Mesendoderm (in vitro differentiated cells): ENCODE results near the gene TCIRG1.

Experiments used
- DNase-seq: peaks from one replicate; pipeline ENCODE4 v3.0.0; 2013
- H2AK5ac ChIP-seq: 2 replicates; pipeline ENCODE4 v1.6.1; 2013; ENCODE audit warnings: low read length, inconsistent platforms
- H2BK120ac ChIP-seq: 2 replicates; pipeline ENCODE4 v1.6.1; 2013; ENCODE audit warnings: low read depth, mild to moderate bottlenecking, low read length, moderate library complexity, mixed read lengths
- H2BK15ac ChIP-seq: replicated peaks from 2 replicates; pipeline ENCODE4 v1.6.1; 2013; ENCODE audit warnings: low read depth, mild to moderate bottlenecking, moderate library complexity
- H2BK5ac ChIP-seq: 2 replicates; pipeline ENCODE4 v1.6.1; 2013; ENCODE audit warnings: low read length, inconsistent platforms
- H3K18ac ChIP-seq: 2 replicates; pipeline ENCODE4 v1.6.1; 2013; ENCODE audit warnings: mild to moderate bottlenecking, low read length, mixed read lengths
- H3K23ac ChIP-seq: one replicate; pipeline ENCODE4 v1.6.1; 2013; ENCODE audit warnings: low read length
- H3K27ac ChIP-seq: 2 replicates; pipeline ENCODE4 v1.5.1; 2013; ENCODE audit warnings: low read depth, mild to moderate bottlenecking, inconsistent platforms, low read length, moderate library complexity
- H3K27me3 ChIP-seq: 2 replicates; pipeline ENCODE4 v1.6.1; 2013; ENCODE audit warnings: low read length, control low read depth, mild to moderate bottlenecking, inconsistent platforms; ENCODE audit not compliant: insufficient read depth, poor library complexity
- H3K36me3 ChIP-seq: 2 replicates; pipeline ENCODE4 v1.6.1; 2013; ENCODE audit warnings: low read length, inconsistent platforms; ENCODE audit not compliant: control insufficient read depth, insufficient read depth
- H3K4ac ChIP-seq: one replicate; pipeline ENCODE4 v1.6.1; 2013; ENCODE audit warnings: low read depth, mild to moderate bottlenecking, low read length, moderate library complexity
- H3K4me1 ChIP-seq: 2 replicates; pipeline ENCODE4 v1.6.1; 2013; ENCODE audit warnings: low read depth, low read length, inconsistent platforms; ENCODE audit not compliant: control insufficient read depth
- H3K4me2 ChIP-seq: 2 replicates; pipeline ENCODE4 v1.6.1; 2013; ENCODE audit warnings: low read length
- H3K4me3 ChIP-seq: 2 replicates; pipeline ENCODE4 v1.5.1; 2013; ENCODE audit warnings: mild to moderate bottlenecking, low read length
- H3K56ac ChIP-seq: one replicate; pipeline ENCODE4 v1.6.1; 2013; ENCODE audit warnings: low read length
- H3K79me1 ChIP-seq: 2 replicates; pipeline ENCODE4 v1.6.1; 2013; ENCODE audit warnings: low read length, inconsistent platforms
- H3K79me2 ChIP-seq: 2 replicates; pipeline ENCODE4 v1.6.1; 2013; ENCODE audit warnings: mild to moderate bottlenecking, low read length; ENCODE audit not compliant: control insufficient read depth, insufficient read depth
- H3K9ac ChIP-seq: 2 replicates; pipeline ENCODE4 v1.6.1; 2013; ENCODE audit warnings: low read length, inconsistent platforms
- H4K5ac ChIP-seq: one replicate; pipeline ENCODE4 v1.6.1; 2013; ENCODE audit warnings: low read length
- H4K8ac ChIP-seq: one replicate; pipeline ENCODE4 v1.6.1; 2013; ENCODE audit warnings: low read depth, mild to moderate bottlenecking, control low read depth, low read length, moderate library complexity
- WGBS: extraction: QIAGEN DNeasy Blood & Tissue Kit; methylation state at CpG from one replicate; pipeline ENCODE4 v1.1.7; 2013; ENCODE audit warnings: low lambda C conversion rate, missing lambda C conversion rate; ENCODE audit not compliant: insufficient coverage; ENCODE audit errors: extremely low coverage; 5-methylcytosine and 5-hydroxymethylcytosine counted together

Gene TCIRG1

DNA sequence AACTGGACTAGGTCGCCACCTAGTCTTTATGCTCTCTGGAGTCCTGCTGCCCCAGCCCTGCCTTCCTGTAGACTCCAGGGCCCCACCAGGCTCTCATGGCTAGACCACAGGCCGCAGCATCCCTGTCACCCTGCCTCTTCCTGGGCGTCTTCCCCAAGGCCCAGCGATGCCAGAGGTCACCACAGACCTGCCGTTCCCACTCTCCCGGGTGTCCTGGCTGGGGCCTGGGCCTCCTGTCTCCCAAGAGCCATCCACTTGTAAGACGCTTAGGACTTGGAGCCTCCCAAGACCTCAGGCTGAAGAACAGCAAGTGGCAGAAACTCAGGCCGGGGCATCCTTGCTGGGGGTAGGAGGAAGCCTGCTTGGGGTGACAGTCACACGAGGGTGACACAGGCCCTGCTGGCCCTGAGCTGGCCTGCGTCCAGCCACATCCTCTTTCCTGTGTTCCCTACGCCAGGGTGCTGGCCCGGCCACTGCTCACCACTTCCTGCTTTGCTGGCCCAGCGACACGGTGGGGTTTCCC lies 2.0 kb upstream of the TCIRG1 start:
- peaks cover 4% of the 10 kb centered on the region for H3K36me3 ChIP-seq
- no peak overlapping the region for H2BK120ac ChIP-seq
- H2AK5ac ChIP-seq: no peak overlapping the region
- no peak overlapping the region for H3K23ac ChIP-seq
- peaks cover 1% of the 10 kb centered on the region for H3K79me2 ChIP-seq
- H3K4me3 ChIP-seq: no peak overlapping the region
- DNase-seq: no peak
- H3K79me1 ChIP-seq: peaks cover 6% of the 10 kb centered on the region
- no peak overlapping the region for H3K18ac ChIP-seq
- H4K8ac ChIP-seq: no peak overlapping the region
- WGBS: no CpG with 5 or more reads among the region's 14 CpGs
- H3K27ac ChIP-seq: no peak overlapping the region
- H3K56ac ChIP-seq: no peak overlapping the region
- H3K4me1 ChIP-seq: peaks cover 5% of the 10 kb centered on the region
- no peak overlapping the region for H2BK15ac ChIP-seq
- no peaks in the 10 kb centered on the region for H3K27me3 ChIP-seq
- no peak overlapping the region for H3K4ac ChIP-seq
- H3K9ac ChIP-seq: no peak overlapping the region
- no peak overlapping the region for H3K4me2 ChIP-seq
- H2BK5ac ChIP-seq: no peak overlapping the region
- no peak overlapping the region for H4K5ac ChIP-seq

GRCh38 chr11:68037411-68038225 lies 1.2 kb upstream of the TCIRG1 start:
- Histone ChIP-seq H3K56ac (no peak overlapping the region), H2BK5ac (no peak overlapping the region), H3K4ac (no peak overlapping the region), H2BK120ac (no peak overlapping the region), H3K4me2 (no peak overlapping the region), H4K5ac (no peak overlapping the region), H3K4me1 (peaks cover 5% of the 10 kb centered on the region), H3K36me3 (peaks cover 4% of the 10 kb centered on the region), H3K23ac (no peak overlapping the region), H4K8ac (no peak overlapping the region), H3K4me3 (no peak overlapping the region), H3K27ac (no peak overlapping the region), H3K27me3 (no peaks in the 10 kb centered on the region), H2BK15ac (no peak overlapping the region), H3K18ac (no peak overlapping the region), H3K9ac (no peak overlapping the region), H2AK5ac (no peak overlapping the region), H3K79me1 (peaks cover 3% of the 10 kb centered on the region), H3K79me2 (no peaks in the 10 kb centered on the region)
- no peak for DNase-seq
- no CpG with 5 or more reads among the region's 20 CpGs for WGBS

- Histone ChIP-seq H2BK15ac (no peak overlapping the region), H3K27me3 (no peaks in the 10 kb centered on the region), H4K5ac (no peak overlapping the region), H3K23ac (peak overlapping the region; percentile 94), H3K4me3 (no peak overlapping the region), H3K18ac (peak overlapping the region; percentile 31), H3K79me1 (peaks cover under 1% of the 10 kb centered on the region), H3K4me2 (peak overlapping the region; percentile 20), H3K56ac (peak overlapping the region; percentile 80), H3K4me1 (peaks cover 5% of the 10 kb centered on the region), H3K36me3 (peaks cover 4% of the 10 kb centered on the region), H2BK5ac (no peak overlapping the region), H3K4ac (peak overlapping the region; percentile 17), H3K79me2 (no peaks in the 10 kb centered on the region), H2AK5ac (no peak overlapping the region), H4K8ac (no peak overlapping the region), H3K27ac (no peak overlapping the region), H3K9ac (peak overlapping the region; percentile 70), H2BK120ac (no peak overlapping the region)
- WGBS: no CpG with 5 or more reads among the region's 13 CpGs
- no peak for DNase-seq
Measured at GRCh38 chr11:68038226-68038717, 553 bp upstream of the TCIRG1 start.

- H3K18ac ChIP-seq: peak overlapping the region; percentile 24
- no peak for DNase-seq
- H3K4me3 ChIP-seq: no peak overlapping the region
- no peaks in the 10 kb centered on the region for H3K36me3 ChIP-seq
- no CpG with 5 or more reads among the region's 10 CpGs for WGBS
- H2BK5ac ChIP-seq: no peak overlapping the region
- H3K79me2 ChIP-seq: no peaks in the 10 kb centered on the region
- no peak overlapping the region for H3K23ac ChIP-seq
- H4K8ac ChIP-seq: no peak overlapping the region
- H3K4me1 ChIP-seq: peaks cover 5% of the 10 kb centered on the region
- H3K79me1 ChIP-seq: no peaks in the 10 kb centered on the region
- no peak overlapping the region for H2BK120ac ChIP-seq
- H3K56ac ChIP-seq: peak overlapping the region; percentile 80
- H3K27ac ChIP-seq: peak overlapping the region; percentile 59
- H2AK5ac ChIP-seq: peak overlapping the region; percentile 10
- no peak overlapping the region for H3K4ac ChIP-seq
- no peaks in the 10 kb centered on the region for H3K27me3 ChIP-seq
- H4K5ac ChIP-seq: no peak overlapping the region
- peak overlapping the region; percentile 54 for H3K9ac ChIP-seq
- H3K4me2 ChIP-seq: peak overlapping the region; percentile 41
- no peak overlapping the region for H2BK15ac ChIP-seq
Measured at GRCh38 chr11:68039526-68040086, 781 bp downstream of the TCIRG1 start.

DNA sequence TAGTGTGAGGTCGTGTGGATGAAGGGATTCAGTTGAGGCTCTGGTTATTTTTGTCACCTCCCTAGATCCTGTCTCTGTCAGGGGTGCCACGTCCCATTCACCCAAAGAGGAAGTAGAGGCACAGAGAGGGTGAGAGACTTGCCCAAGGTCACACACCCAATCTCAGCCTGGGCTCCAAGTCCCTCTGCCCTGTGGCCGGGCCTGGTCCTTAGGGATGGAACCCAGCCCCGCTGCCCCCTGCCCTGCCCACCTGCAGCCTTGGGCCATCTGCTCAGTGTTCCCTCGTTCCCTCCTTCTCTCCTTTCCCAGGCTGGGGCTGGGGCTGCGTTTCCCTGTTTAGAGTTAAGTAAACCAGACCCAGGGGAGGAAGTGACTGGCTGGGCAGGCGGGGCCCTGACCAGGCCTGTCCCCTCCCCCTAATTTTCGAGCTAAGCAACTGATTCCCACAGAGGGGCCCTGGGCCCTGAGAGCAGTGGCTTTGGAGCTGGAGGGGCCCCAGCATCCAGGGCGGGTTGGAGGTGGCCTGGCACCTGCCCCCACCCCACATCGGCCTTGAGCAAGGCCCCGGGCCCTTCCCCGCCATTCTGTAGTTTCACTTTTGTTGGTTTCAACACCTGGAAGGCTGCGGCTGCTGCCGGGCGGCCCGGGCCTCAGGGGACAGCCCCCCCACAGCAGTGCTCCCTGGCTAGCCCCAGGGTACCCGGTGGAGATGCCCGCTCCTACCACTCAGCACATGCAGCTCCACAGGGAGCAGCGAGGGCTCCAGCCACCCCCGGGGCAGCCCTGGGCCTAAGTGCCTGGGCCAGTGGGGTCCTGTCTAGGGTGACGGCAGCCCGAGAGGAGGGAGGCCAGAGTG lies 1.5 kb downstream of the TCIRG1 start:
- H3K36me3 ChIP-seq: no peaks in the 10 kb centered on the region
- H3K79me2 ChIP-seq: no peaks in the 10 kb centered on the region
- H2BK15ac ChIP-seq: no peak overlapping the region
- no peak overlapping the region for H2BK120ac ChIP-seq
- no peaks in the 10 kb centered on the region for H3K27me3 ChIP-seq
- H3K4me2 ChIP-seq: peak overlapping the region; percentile 8
- H3K4me1 ChIP-seq: peaks cover 5% of the 10 kb centered on the region
- no peak overlapping the region for H3K23ac ChIP-seq
- peak overlapping the region; percentile 59 for H3K9ac ChIP-seq
- no peaks in the 10 kb centered on the region for H3K79me1 ChIP-seq
- H3K4ac ChIP-seq: peak overlapping the region; percentile 43
- peak overlapping the region; percentile 59 for H3K27ac ChIP-seq
- H3K56ac ChIP-seq: peak overlapping the region; percentile 84
- H2AK5ac ChIP-seq: peak overlapping the region; percentile 10
- H4K5ac ChIP-seq: no peak overlapping the region
- H4K8ac ChIP-seq: no peak overlapping the region
- no CpG with 5 or more reads among the region's 22 CpGs for WGBS
- peak; percentile 84 for DNase-seq
- peak overlapping the region; percentile 73 for H2BK5ac ChIP-seq
- H3K18ac ChIP-seq: peak overlapping the region; percentile 8
- H3K4me3 ChIP-seq: no peak overlapping the region
